CD4-positive, alpha-beta T cell treated with Interleukin-4 for 4 hours (primary cell): Measurements from ENCODE around the gene SHTN1.

Experiments
- DNase-seq: peaks from one replicate; pipeline ENCODE4 v3.0.0-alpha.2; 2020

The SHTN1 gene

GRCh38 chr10:116912162-116912561, 92.8 kb downstream of the SHTN1 start:
- DNase-seq = no peak

GRCh38 chr10:116910910-116911309, 94.1 kb downstream of the SHTN1 start:
- no peak for DNase-seq

- no peak for DNase-seq
Measured at GRCh38 chr10:116909307-116909706, 95.7 kb downstream of the SHTN1 start.

- no peak for DNase-seq
Measured at GRCh38 chr10:116907245-116907987, 97.6 kb downstream of the SHTN1 start.

GRCh38 chr10:116905845-116906210, 99.2 kb downstream of the SHTN1 start:
- no peak for DNase-seq

- DNase-seq = no peak
Measured at GRCh38 chr10:116899626-116900025, 105.4 kb downstream of the SHTN1 start.

GRCh38 chr10:116893686-116894037, 111.3 kb downstream of the SHTN1 start:
- no peak for DNase-seq

GRCh38 chr10:116892907-116893685, 111.9 kb downstream of the SHTN1 start:
- no peak for DNase-seq

- no peak for DNase-seq
Measured at GRCh38 chr10:116891208-116891607, 113.8 kb downstream of the SHTN1 start.

- no peak for DNase-seq
Measured at GRCh38 chr10:116889066-116889465, 115.9 kb downstream of the SHTN1 start.

- no peak for DNase-seq
Measured at GRCh38 chr10:116888380-116889055, 116.5 kb downstream of the SHTN1 start.

GRCh38 chr10:116886772-116887171, 118.2 kb downstream of the SHTN1 start:
- no peak for DNase-seq

- no peak for DNase-seq
Measured at GRCh38 chr10:116882639-116883038, 122.3 kb downstream of the SHTN1 start.

GRCh38 chr10:116880716-116881482, 124.1 kb downstream of the SHTN1 start:
- no peak for DNase-seq

- DNase-seq = no peak
Measured at GRCh38 chr10:116879817-116880216, 125.2 kb downstream of the SHTN1 start.

- no peak for DNase-seq
Measured at GRCh38 chr10:116878123-116878522, 126.9 kb downstream of the SHTN1 start.

GRCh38 chr10:116877391-116877790, 127.6 kb downstream of the SHTN1 start:
- DNase-seq = no peak

GRCh38 chr10:116875897-116876296, 129.1 kb downstream of the SHTN1 start:
- no peak for DNase-seq

- no peak for DNase-seq
Measured at GRCh38 chr10:116873134-116873533, 131.9 kb downstream of the SHTN1 start.

- DNase-seq = no peak
Measured at GRCh38 chr10:116870949-116871348, 134.0 kb downstream of the SHTN1 start.

- no peak for DNase-seq
Measured at GRCh38 chr10:116868722-116869121, 136.3 kb downstream of the SHTN1 start.

GRCh38 chr10:116868198-116868676, 136.8 kb downstream of the SHTN1 start:
- no peak for DNase-seq

GRCh38 chr10:116866987-116867595, 137.9 kb downstream of the SHTN1 start:
- DNase-seq = no peak
